Sigmoid colon (tissue), 7 donors: ENCODE measurements around the gene ARRDC1. TPM values are rescaled to one million over a fixed set of nuclear protein-coding genes. Genes with fewer than 3 reads are reported as not detected.
A peak's percentile ranks its signal among the peaks of the same experiment; 100 is the strongest.
"Not testable (repeated sequence)": the region's sequence is repeated elsewhere in the genome, so short reads cannot be mapped to it uniquely, and the experiment has no call there.

Experiments
- DNase-seq: peaks from one replicate; pipeline ENCODE4 v3.0.0-alpha.2; 2019
- H3K27ac ChIP-seq, 4 donors: fragments of 200-600 bp; sonication (generic); one replicate each; pipeline ENCODE4 v1.5.1; 2016 to 2019; ENCODE audit warnings: mild to moderate bottlenecking in 1 of 4
- H3K27me3 ChIP-seq, 3 donors: fragments of 200-600 bp; sonication (generic); one replicate each; pipeline ENCODE4 v1.5.1; 2019; ENCODE audit warnings: mild to moderate bottlenecking in 1 of 3
- H3K36me3 ChIP-seq, 4 donors: fragments of 200-600 bp; sonication (generic); one replicate each; pipeline ENCODE4 v1.5.1; 2016 to 2019
- H3K4me1 ChIP-seq, 4 donors: fragments of 200-600 bp; sonication (generic); one replicate each; pipeline ENCODE4 v1.5.1; 2017 to 2019
- H3K4me3 ChIP-seq, 4 donors: fragments of 200-600 bp; sonication (generic); one replicate each; pipeline ENCODE4 v1.5.1; 2017 to 2019; ENCODE audit warnings: mild to moderate bottlenecking in 2 of 4, moderate library complexity in 1 of 4
- H3K9me3 ChIP-seq, 4 donors: fragments of 200-600 bp in 3 of 4; sonication (generic) in 3 of 4; one replicate each; pipeline versions ENCODE4 v1.5.1 to v1.6.1; 2013 to 2019
- CTCF ChIP-seq, 4 experiments: fragments of 450-650 bp in 3 of 4; fragments of 200-600 bp in 1 of 4; IDR thresholded peaks; one replicate each; pipeline ENCODE4 v1.5.1; 2016 to 2019; ENCODE audit warnings: antibody characterized with exemption in 4 of 4, mild to moderate bottlenecking in 3 of 4, moderate library complexity in 2 of 4
- EP300 ChIP-seq, 4 donors: sonication (generic); formaldehyde crosslinking; IDR thresholded peaks; one replicate each; pipeline ENCODE4 v1.6.1; 2017; ENCODE audit warnings: antibody characterized with exemption in 4 of 4
- POLR2A ChIP-seq, 2 donors: fragments of 450-650 bp; IDR thresholded peaks; one replicate each; pipeline ENCODE4 v1.6.1; 2016; ENCODE audit warnings: antibody characterized with exemption in 2 of 2, mild to moderate bottlenecking in 2 of 2, moderate library complexity in 2 of 2
- POLR2AphosphoS5 ChIP-seq, 4 donors: sonication (generic); formaldehyde crosslinking; IDR thresholded peaks; one replicate each; pipeline ENCODE4 v1.6.1; 2017; ENCODE audit warnings: antibody characterized with exemption in 4 of 4
- WGBS, 2 donors: extraction: QIAGEN DNeasy Blood & Tissue Kit; methylation state at CpG; one replicate each; pipeline ENCODE4 v1.1.7; 2013; 5-methylcytosine and 5-hydroxymethylcytosine counted together
- intact Hi-C: fragments of 100-400 bp; cut with DNase I; formaldehyde crosslinking; loops from one replicate; pipeline ENCODE4 v1.15.1; 2023
- polyA plus RNA-seq, 3 donors: library from polyadenylated mRNA; stranded (reverse); fragments of 200-250 nt; gene quantifications; one replicate each; pipeline ENCODE4 v1.2.3, GENCODE V29; 2013
- total RNA-seq, 4 donors: library from RNA; depleted of rRNA; stranded (reverse); fragments of >200 nt; gene quantifications; one replicate each; pipeline ENCODE4 v1.1.0, GENCODE V29; 2016
- donor health status: healthy with polysubstance abuse.
- donor health status: Bipolar disorder and iron deficiency.
- donor health status: healthy.

Gene ARRDC1
- total and polyA plus RNA-seq, 7 donors = 12.5 to 131 (median 26.3) TPM

DNA sequence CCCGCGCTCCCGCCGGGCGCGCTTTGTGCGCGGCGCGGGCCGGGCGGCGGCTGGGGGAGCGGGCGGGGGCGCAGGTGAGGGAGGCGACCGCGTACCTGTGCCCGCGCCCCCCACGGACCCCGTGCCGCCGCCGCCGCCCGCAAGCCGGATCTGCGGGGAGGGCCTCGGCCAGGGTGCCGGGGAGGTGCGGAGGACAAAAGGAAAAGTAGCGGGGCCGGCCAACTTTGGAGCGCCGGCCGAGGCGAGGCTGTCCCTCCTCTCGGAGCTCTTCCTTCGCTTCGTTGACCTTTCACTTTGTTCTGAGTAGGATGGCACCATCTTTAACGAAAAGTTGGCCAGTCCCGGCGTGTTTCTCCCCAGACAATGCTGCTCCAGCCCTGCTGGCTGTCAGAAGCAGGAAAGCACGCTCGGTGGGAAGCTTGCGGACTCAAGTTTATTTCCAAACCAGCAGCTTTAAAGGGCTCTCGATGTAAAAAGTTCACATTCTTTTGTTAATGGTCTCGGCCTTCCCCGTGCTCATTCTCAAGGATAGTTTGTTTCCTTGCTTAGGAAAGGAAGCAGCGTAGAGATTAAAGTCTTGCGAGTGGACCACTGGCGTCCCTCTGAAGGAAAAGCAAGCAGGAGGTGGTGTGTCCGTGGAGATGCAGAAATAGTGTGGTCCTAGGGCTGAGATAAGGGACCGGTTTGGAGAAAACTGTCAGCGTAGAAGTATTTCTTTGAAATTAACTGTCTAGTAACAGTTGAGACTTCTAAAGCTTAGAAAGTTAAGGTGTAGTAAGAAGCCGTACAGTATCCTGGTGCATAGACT is 14.0 kb downstream of the ARRDC1 start:
- Histone ChIP-seq H3K27me3 (no peaks in the 10 kb centered on the region), H3K9me3 (no peaks in the 10 kb centered on the region), H3K4me1 (peaks cover 0 to 48% (median 44%) of the 10 kb centered on the region in 4 donors), H3K36me3 (peaks cover 12 to 23% (median 14%) of the 10 kb centered on the region in 4 donors), H3K27ac (peak overlapping the region; percentile 88 to 91 (median 89)), H3K4me3 (peak overlapping the region; percentile 60 to 81 (median 72))
- TF ChIP-seq POLR2AphosphoS5 (IDR thresholded peaks at IDR 0.05) = peak in 1 of 4 donors; percentile 6
- TF ChIP-seq CTCF (IDR thresholded peaks at IDR 0.05) = no peak
- WGBS, 2 donors = 1% methylated on average over 58 of the region's 58 CpGs
- intact Hi-C loops = loop anchor here (2.0 to 5.0 kb wide), 2 partner anchors 15 to 42 kb away; partner anchors contain the start of genes ARRDC1 and DPH7
- DNase-seq = peak; percentile 73

DNA sequence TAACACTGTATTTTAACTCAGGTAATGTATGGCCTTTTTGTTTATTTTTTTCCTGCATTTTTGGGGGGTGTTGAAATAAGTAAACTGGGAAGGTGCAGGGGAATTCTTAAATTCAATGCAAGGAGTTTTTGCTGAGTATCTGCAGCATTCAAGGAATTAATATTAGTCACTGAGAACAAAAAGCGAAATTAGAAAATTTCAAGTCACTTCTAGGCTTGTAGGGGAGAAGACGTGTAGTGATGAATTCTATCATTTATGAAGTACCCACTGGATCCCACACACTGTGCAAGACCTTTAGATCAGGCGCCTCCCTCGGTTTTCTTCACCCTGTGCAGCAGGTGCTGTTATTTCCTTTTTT is 14.5 kb downstream of the ARRDC1 start:
- H3K27me3 ChIP-seq = no peaks in the 10 kb centered on the region
- H3K27ac ChIP-seq = peak overlapping the region; percentile 88 to 91 (median 89)
- DNase-seq = no peak
- intact Hi-C loops = no loop called here
- no peak for TF ChIP-seq POLR2A (IDR thresholded peaks at IDR 0.05)
- no peak for TF ChIP-seq EP300 (IDR thresholded peaks at IDR 0.05)
- no peaks in the 10 kb centered on the region for H3K9me3 ChIP-seq
- H3K4me1 ChIP-seq = peaks cover 0 to 48% (median 44%) of the 10 kb centered on the region in 4 donors
- peaks cover 6 to 17% (median 8%) of the 10 kb centered on the region in 4 donors for H3K36me3 ChIP-seq
- H3K4me3 ChIP-seq = peak overlapping the region in 3 of 4 donors; percentile 67 to 81 (median 76)
- 47 to 51% methylated on average over 4 of the region's 4 CpGs for WGBS, 2 donors

DNA sequence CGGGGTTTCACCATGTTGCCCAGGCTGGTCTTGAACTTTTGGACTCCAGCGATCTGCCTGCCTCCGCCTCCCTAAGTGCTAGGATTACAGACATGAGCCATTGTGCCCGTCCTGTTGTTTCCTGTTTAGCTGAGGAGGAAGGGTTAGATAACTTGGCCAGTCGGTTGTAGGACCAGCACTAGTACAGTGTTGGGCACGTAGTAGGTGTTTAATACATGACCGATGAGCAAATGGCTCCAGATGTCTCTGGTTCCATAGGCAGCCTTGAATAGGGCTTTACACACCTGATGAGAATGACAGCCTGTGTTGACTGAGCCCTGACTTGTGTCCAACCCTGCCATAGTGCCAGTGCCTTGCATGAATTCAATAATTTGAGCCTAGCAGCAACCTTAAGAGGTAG is 15.1 kb downstream of the ARRDC1 start:
- H3K4me3 ChIP-seq = no peak overlapping the region
- peaks cover 0 to 48% (median 44%) of the 10 kb centered on the region in 4 donors for H3K4me1 ChIP-seq
- WGBS, 2 donors = 72 to 77% methylated on average over 7 of the region's 7 CpGs
- intact Hi-C loops = no loop called here
- DNase-seq = no peak
- H3K27me3 ChIP-seq = no peaks in the 10 kb centered on the region
- no peak for TF ChIP-seq EP300 (IDR thresholded peaks at IDR 0.05)
- TF ChIP-seq POLR2A (IDR thresholded peaks at IDR 0.05) = no peak
- TF ChIP-seq CTCF (IDR thresholded peaks at IDR 0.05) = no peak
- no peak for TF ChIP-seq POLR2AphosphoS5 (IDR thresholded peaks at IDR 0.05)
- peak overlapping the region in 2 of 4 donors; percentile 88 to 91 for H3K27ac ChIP-seq
- H3K36me3 ChIP-seq = peaks cover 2 to 12% (median 3%) of the 10 kb centered on the region in 4 donors
- H3K9me3 ChIP-seq = no peaks in the 10 kb centered on the region

DNA sequence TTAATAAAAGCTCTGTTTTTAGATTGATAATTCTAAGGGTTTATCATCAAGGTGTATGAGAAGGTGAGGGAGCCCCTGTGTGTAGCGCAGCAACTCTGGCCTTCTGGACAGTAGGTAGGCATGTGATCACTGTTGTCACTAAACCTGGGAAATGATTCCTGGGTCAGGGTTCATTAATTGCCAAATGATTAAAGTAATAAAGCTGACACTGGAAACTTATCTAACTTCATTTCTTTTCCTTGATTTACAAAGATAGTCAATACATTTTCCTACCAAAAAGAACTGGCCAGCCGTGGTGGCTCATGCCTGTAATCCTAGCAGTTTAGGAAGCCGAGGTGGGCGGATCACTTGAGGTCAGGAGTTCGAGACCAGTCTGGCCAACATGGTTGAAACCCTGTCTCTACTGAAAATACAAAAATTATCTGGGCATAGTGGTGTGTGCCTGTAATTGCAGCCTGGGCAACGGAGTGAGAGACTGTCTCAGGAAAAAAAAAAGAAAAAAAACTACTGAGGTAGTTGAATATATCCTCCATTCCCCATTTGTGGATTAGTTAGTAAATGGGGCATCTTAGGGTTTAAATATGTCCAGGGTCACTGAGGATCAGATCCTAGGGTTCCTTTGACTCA is 15.8 kb downstream of the ARRDC1 start:
- no peak for DNase-seq
- Histone ChIP-seq H3K27ac (peak overlapping the region in 1 of 4 donors; percentile 88), H3K36me3 (peaks cover 0 to 9% (median 0%) of the 10 kb centered on the region in 4 donors), H3K4me3 (no peak overlapping the region), H3K27me3 (no peaks in the 10 kb centered on the region), H3K4me1 (peaks cover 0 to 55% (median 44%) of the 10 kb centered on the region in 4 donors), H3K9me3 (no peaks in the 10 kb centered on the region)
- TF ChIP-seq EP300 (IDR thresholded peaks at IDR 0.05) = no peak
- no peak for TF ChIP-seq POLR2A (IDR thresholded peaks at IDR 0.05)
- peak in 1 of 4 experiments; percentile 17 for TF ChIP-seq CTCF (IDR thresholded peaks at IDR 0.05)
- no peak for TF ChIP-seq POLR2AphosphoS5 (IDR thresholded peaks at IDR 0.05)
- intact Hi-C loops = no loop called here
- 61 to 63% methylated on average over 6 of the region's 6 CpGs for WGBS, 2 donors

- WGBS, 2 donors = 92 to 93% methylated on average over 8 of the region's 8 CpGs
- H3K9me3 ChIP-seq, H3K27ac ChIP-seq, intact Hi-C loops, DNase-seq, H3K4me3 ChIP-seq, H3K36me3 ChIP-seq, H3K27me3 ChIP-seq: not testable (repeated sequence)
- H3K4me1 ChIP-seq = peaks cover 0 to 51% (median 37%) of the 10 kb centered on the region in 4 donors
Observed at GRCh38 chr9:137622211-137622610, 16.7 kb downstream of the ARRDC1 start.
